Measurements from ENCODE around the gene TPGS2.
"Not testable (repeated sequence)": the region's sequence is repeated elsewhere in the genome, so short reads cannot be mapped to it uniquely, and the experiment has no call there.

Gene TPGS2

GRCh38 chr18:36825526-36825925 lies 3.3 kb downstream of the TPGS2 start:
- DNase-seq (ENCODE audit: low read depth in 3 of 3, low spot score in 1 of 3) = no peak

- no peak for DNase-seq (ENCODE audit: low read depth in 3 of 3, low spot score in 1 of 3)
Measured at GRCh38 chr18:36821681-36822080, 7.1 kb downstream of the TPGS2 start.

- DNase-seq (ENCODE audit: low read depth in 3 of 3, low spot score in 1 of 3) = no peak
Measured at GRCh38 chr18:36819621-36820020, 9.2 kb downstream of the TPGS2 start.

- DNase-seq (ENCODE audit: low read depth in 3 of 3, low spot score in 1 of 3) = no peak
Measured at GRCh38 chr18:36818652-36819051, 10.2 kb downstream of the TPGS2 start.

GRCh38 chr18:36817039-36817438 lies 11.8 kb downstream of the TPGS2 start:
- DNase-seq (ENCODE audit: low read depth in 3 of 3, low spot score in 1 of 3) = no peak

- DNase-seq (ENCODE audit: low read depth in 3 of 3, low spot score in 1 of 3) = not testable (repeated sequence)
Measured at GRCh38 chr18:36816096-36816495, 12.7 kb downstream of the TPGS2 start.

- no peak for DNase-seq (ENCODE audit: low read depth in 3 of 3, low spot score in 1 of 3)
Measured at GRCh38 chr18:36814994-36815393, 13.8 kb downstream of the TPGS2 start.

GRCh38 chr18:36813824-36814223 lies 15.0 kb downstream of the TPGS2 start:
- no peak for DNase-seq (ENCODE audit: low read depth in 3 of 3, low spot score in 1 of 3)

- DNase-seq (ENCODE audit: low read depth in 3 of 3, low spot score in 1 of 3) = no peak
Measured at GRCh38 chr18:36813101-36813775, 15.6 kb downstream of the TPGS2 start.

- no peak for DNase-seq (ENCODE audit: low read depth in 3 of 3, low spot score in 1 of 3)
Measured at GRCh38 chr18:36812678-36813077, 16.1 kb downstream of the TPGS2 start.

GRCh38 chr18:36811955-36812354 lies 16.8 kb downstream of the TPGS2 start:
- DNase-seq (ENCODE audit: low read depth in 3 of 3, low spot score in 1 of 3) = no peak

GRCh38 chr18:36811430-36811829 lies 17.4 kb downstream of the TPGS2 start:
- no peak for DNase-seq (ENCODE audit: low read depth in 3 of 3, low spot score in 1 of 3)

- no peak for DNase-seq (ENCODE audit: low read depth in 3 of 3, low spot score in 1 of 3)
Measured at GRCh38 chr18:36809590-36810381, 19.0 kb downstream of the TPGS2 start.

- DNase-seq (ENCODE audit: low read depth in 3 of 3, low spot score in 1 of 3) = no peak
Measured at GRCh38 chr18:36808681-36809080, 20.1 kb downstream of the TPGS2 start.

GRCh38 chr18:36805105-36805504 lies 23.7 kb downstream of the TPGS2 start:
- no peak for DNase-seq (ENCODE audit: low read depth in 3 of 3, low spot score in 1 of 3)

- no peak for DNase-seq (ENCODE audit: low read depth in 3 of 3, low spot score in 1 of 3)
Measured at GRCh38 chr18:36798738-36799473, 29.9 kb downstream of the TPGS2 start.

GRCh38 chr18:36792634-36793283 lies 36.0 kb downstream of the TPGS2 start:
- DNase-seq (ENCODE audit: low read depth in 3 of 3, low spot score in 1 of 3) = no peak

GRCh38 chr18:36786686-36787085 lies 42.1 kb downstream of the TPGS2 start:
- no peak for DNase-seq (ENCODE audit: low read depth in 3 of 3, low spot score in 1 of 3)

GRCh38 chr18:36783792-36784191 lies 45.0 kb downstream of the TPGS2 start:
- DNase-seq (ENCODE audit: low read depth in 3 of 3, low spot score in 1 of 3) = no peak

GRCh38 chr18:36782710-36783109 lies 46.1 kb downstream of the TPGS2 start:
- DNase-seq (ENCODE audit: low read depth in 3 of 3, low spot score in 1 of 3) = no peak

GRCh38 chr18:36780748-36781147 lies 48.1 kb downstream of the TPGS2 start:
- DNase-seq (ENCODE audit: low read depth in 3 of 3, low spot score in 1 of 3) = no peak

Data from stimulated activated CD4-positive, alpha-beta T cell treated with anti-CD3 and anti-CD28 coated beads, TNF-alpha, amount 100 ng/mL, for 1 hour (primary cell).